Stomach (tissue), 4 donors: ENCODE data around the gene ZFPL1.

Experiments used
- CTCF ChIP-seq, 7 experiments: fragments of 450-650 bp in 4 of 7; fragments of 200-600 bp in 3 of 7; sonication (generic) in 3 of 7; IDR thresholded peaks; one replicate each; pipeline ENCODE4 v1.5.1; 2016 to 2019; ENCODE audit warnings: antibody characterized with exemption in 7 of 7, control low read depth in 2 of 7, mild to moderate bottlenecking in 1 of 7
- EP300 ChIP-seq: sonication (generic); formaldehyde crosslinking; IDR thresholded peaks from one replicate; pipeline ENCODE4 v1.6.1; 2017; ENCODE audit warnings: antibody characterized with exemption
- POLR2A ChIP-seq, 4 donors: fragments of 450-650 bp; IDR thresholded peaks; one replicate each; pipeline ENCODE4 v1.6.1; 2016; ENCODE audit warnings: antibody characterized with exemption in 4 of 4, control low read depth in 2 of 4, mild to moderate bottlenecking in 1 of 4, moderate library complexity in 1 of 4
- POLR2AphosphoS5 ChIP-seq, 3 donors: sonication (generic); formaldehyde crosslinking; IDR thresholded peaks; one replicate each; pipeline ENCODE4 v1.6.1; 2016; ENCODE audit warnings: antibody characterized with exemption in 3 of 3

- TF ChIP-seq CTCF (IDR thresholded peaks at IDR 0.05) (no peak), POLR2A (IDR thresholded peaks at IDR 0.05) (no peak), EP300 (no peak), POLR2AphosphoS5 (IDR thresholded peaks at IDR 0.05) (peak; percentile 17 to 80 (median 39))
Observed at GRCh38 chr11:65040847-65041622, 43.0 kb upstream of the ZFPL1 start, which contains the start of gene SAC3D1.
